Lower leg skin (tissue), 4 donors: Measurements from ENCODE around the gene PDGFD. TPM values are rescaled to one million over a fixed set of nuclear protein-coding genes. Genes with fewer than 3 reads are reported as not detected.

ENCODE experiments used
- DNase-seq, 2 donors: peaks; one replicate each; pipeline ENCODE4 v3.0.0-alpha.2; 2019; ENCODE audit warnings: low spot score in 2 of 2
- H3K4me3 ChIP-seq: fragments of 200-600 bp; sonication (generic); 2 replicates; pipeline ENCODE4 v1.5.1; 2017; ENCODE audit warnings: mild to moderate bottlenecking, low read depth; ENCODE audit not compliant: poor library complexity, severe bottlenecking
- POLR2A ChIP-seq, 2 donors: fragments of 450-650 bp; IDR thresholded peaks; one replicate each; pipeline ENCODE4 v1.6.1; 2016 to 2017; ENCODE audit warnings: antibody characterized with exemption in 2 of 2, mild to moderate bottlenecking in 1 of 2, moderate library complexity in 1 of 2
- WGBS, 2 donors: methylation state at CpG; one replicate each; pipeline ENCODE4 v1.1.5; 2018; 5-methylcytosine and 5-hydroxymethylcytosine counted together
- intact Hi-C: fragments of 100-400 bp; cut with DNase I; formaldehyde crosslinking; loops from one replicate; pipeline ENCODE4 v1.15.0; 2023; ENCODE audit warnings: low total_unique reads
- total RNA-seq, 4 donors: library from RNA; depleted of rRNA; stranded (reverse); fragments of >200 nt; gene quantifications; one replicate each; pipeline ENCODE4 v1.1.0, GENCODE V29; 2016
- TF ChIP-seq, protein P1 (sequence below), 3 donors: fragments of 450-650 bp; IDR thresholded peaks; one replicate each; pipeline ENCODE4 v1.5.1; 2016; ENCODE audit warnings: antibody characterized with exemption in 3 of 3, mild to moderate bottlenecking in 3 of 3, moderate library complexity in 2 of 3

The PDGFD gene
- total RNA-seq, 4 donors from 2014 or later, result 6.8 to 15.1 (median 10.5) TPM

DNA sequence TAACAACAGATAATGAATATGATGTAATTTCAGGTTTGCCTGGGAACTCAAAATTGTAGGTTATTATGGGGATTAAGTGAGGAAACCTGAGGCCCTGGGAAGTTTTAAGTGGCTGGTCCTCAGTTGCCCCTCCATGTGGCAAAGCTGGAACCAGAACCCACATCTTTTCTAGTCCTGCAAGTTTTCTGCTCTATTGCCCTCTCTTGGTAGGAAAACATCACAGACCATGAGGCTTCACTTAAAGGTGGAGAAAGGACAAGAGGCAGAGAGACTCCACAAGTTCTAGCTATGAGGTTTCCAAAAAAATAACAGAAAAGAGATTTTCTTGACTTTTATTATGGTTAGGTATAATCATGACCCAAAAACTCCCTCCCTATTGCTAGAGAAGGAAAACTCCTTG lies 243.0 kb downstream of the PDGFD start:
- intact Hi-C loops, result no loop called here
- no peak for DNase-seq
- TF ChIP-seq, protein P1, sequence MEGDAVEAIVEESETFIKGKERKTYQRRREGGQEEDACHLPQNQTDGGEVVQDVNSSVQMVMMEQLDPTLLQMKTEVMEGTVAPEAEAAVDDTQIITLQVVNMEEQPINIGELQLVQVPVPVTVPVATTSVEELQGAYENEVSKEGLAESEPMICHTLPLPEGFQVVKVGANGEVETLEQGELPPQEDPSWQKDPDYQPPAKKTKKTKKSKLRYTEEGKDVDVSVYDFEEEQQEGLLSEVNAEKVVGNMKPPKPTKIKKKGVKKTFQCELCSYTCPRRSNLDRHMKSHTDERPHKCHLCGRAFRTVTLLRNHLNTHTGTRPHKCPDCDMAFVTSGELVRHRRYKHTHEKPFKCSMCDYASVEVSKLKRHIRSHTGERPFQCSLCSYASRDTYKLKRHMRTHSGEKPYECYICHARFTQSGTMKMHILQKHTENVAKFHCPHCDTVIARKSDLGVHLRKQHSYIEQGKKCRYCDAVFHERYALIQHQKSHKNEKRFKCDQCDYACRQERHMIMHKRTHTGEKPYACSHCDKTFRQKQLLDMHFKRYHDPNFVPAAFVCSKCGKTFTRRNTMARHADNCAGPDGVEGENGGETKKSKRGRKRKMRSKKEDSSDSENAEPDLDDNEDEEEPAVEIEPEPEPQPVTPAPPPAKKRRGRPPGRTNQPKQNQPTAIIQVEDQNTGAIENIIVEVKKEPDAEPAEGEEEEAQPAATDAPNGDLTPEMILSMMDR (IDR thresholded peaks at IDR 0.05), result no peak
- no peak for TF ChIP-seq POLR2A (IDR thresholded peaks at IDR 0.05)
- no peak overlapping the region for H3K4me3 ChIP-seq

DNA sequence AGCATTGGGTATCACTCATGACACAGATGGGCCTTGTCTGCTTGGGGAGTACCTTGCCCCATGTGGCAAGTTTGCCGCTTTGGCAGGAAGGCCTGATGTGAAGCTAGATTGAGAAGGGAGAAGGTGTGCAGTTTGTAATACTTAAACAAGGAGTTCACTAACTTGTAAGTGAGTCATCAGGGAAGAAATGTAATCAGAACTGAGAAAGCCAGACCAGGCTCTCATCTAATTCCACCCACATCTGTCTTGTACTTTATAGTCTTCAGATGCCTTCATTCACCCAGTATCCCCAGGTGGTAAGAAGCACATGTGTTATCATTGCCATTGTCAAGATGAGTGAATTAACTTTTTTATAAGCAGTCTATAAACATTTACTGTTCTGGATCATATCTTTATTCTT lies 243.5 kb downstream of the PDGFD start:
- no peak overlapping the region for H3K4me3 ChIP-seq
- TF ChIP-seq, protein P1 (IDR thresholded peaks at IDR 0.05), result no peak
- no peak for TF ChIP-seq POLR2A (IDR thresholded peaks at IDR 0.05)
- no peak for DNase-seq
- 91 to 94% methylated on average over 1 of the region's 1 CpG for WGBS, 2 donors
- intact Hi-C loops, result no loop called here

DNA sequence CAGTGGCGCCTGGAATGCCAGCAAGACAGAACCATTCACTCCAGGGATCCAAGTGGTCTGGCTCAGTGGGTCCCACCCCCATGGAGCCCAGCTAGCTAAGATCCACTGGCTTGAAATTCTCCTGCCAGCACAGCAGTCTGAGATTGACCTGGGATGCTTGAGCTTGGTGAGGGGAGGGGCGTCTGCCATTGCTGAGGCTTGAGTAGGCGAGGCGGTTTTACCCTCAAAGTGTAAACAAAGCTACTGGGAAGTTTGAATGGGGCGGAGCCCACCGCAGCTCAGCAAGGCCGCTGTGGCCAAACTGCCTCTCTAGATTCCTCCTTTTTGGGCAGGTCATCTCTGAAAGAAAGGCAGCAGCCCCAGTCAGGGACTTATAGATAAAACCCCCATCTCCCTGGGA lies 253.2 kb downstream of the PDGFD start:
- intact Hi-C loops, result no loop called here
- no peak overlapping the region for H3K4me3 ChIP-seq
- TF ChIP-seq, protein P1 (IDR thresholded peaks at IDR 0.05), result no peak
- TF ChIP-seq POLR2A (IDR thresholded peaks at IDR 0.05), result no peak
- 92 to 94% methylated on average over 7 of the region's 7 CpGs for WGBS, 2 donors
- no peak for DNase-seq

DNA sequence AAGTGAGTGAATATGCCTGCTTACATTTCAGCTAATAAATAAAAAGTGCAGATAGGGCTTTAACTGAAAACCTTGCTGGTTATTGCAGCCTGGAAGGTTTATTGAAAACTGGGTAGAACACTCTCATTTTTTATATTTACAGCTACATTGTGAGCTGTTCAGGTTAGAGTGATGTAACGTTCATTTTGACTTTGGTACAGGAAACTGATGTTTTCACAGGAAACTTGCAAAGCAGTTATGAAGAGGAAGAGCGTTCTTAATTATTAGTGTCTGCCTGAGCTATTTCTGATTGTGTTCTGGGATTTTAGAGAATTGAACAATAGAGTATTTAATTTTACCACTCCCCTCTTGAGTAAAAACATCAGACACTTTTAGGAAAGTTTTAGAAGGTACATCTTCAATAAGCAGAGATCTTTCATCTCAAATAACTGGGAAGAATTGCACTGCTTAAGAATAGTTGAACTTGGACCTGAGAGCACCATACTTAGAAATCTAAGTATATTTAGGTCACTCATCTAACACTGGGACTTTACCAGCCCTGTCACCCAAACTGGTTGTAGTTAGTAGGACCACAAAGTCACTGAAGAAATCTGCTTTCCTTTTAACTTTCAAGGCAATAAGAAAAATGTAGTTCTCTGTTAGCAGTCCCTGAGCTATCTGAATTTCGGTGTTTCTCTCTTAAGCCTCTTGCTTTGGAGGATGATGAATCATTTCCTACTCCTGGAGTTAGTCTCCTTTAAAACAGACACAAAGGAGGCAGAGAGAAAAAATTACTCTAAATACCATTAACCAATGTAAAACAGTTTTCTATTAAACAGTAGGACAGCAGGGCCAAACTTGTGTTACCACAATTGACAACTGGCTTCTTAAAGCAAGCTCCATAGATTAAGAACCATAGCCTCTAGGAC lies 256.1 kb downstream of the PDGFD start:
- intact Hi-C loops, result no loop called here
- no peak for DNase-seq
- WGBS, 2 donors, result 61 to 62% methylated on average over 3 of the region's 3 CpGs
- no peak overlapping the region for H3K4me3 ChIP-seq
- TF ChIP-seq, protein P1 (IDR thresholded peaks at IDR 0.05), result no peak
- TF ChIP-seq POLR2A (IDR thresholded peaks at IDR 0.05), result no peak

DNA sequence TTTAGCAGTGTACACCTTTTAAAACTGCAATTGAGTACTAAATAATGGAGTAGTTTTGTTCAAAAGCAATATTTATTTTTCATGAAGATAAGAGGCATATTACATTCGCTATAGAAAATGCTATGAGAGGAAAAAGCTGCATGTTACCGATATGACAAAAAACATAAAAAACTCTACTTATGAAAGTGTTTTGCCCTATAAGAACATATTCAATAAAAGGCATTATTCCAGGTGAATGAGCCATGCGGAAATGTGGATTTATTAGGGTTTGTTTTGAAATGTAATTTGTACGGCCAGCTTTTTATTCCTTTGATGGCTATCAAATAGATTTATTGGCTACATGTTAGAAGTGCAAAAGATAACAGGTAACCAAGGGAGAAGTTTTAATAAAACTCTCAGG lies 256.8 kb downstream of the PDGFD start:
- 66 to 70% methylated on average over 4 of the region's 4 CpGs for WGBS, 2 donors
- intact Hi-C loops, result no loop called here

More for the DNA sequence above, 256.8 kb downstream of the PDGFD start:
- TF ChIP-seq POLR2A (IDR thresholded peaks at IDR 0.05), result no peak
- TF ChIP-seq, protein P1 (IDR thresholded peaks at IDR 0.05), result no peak
- no peak for DNase-seq
- no peak overlapping the region for H3K4me3 ChIP-seq
